HepG2 (cell line): ENCODE data around the gene EIF4ENIF1. TPM values are rescaled to one million over a fixed set of nuclear protein-coding genes. Genes with fewer than 3 reads are reported as not detected.

ENCODE experiments used
- FOXM1 ChIP-seq: sonication (generic); formaldehyde crosslinking; IDR thresholded peaks from 2 replicates; pipeline ENCODE4 v1.5.0; 2020; ENCODE audit warnings: missing genetic modification reagents
- NFATC3 ChIP-seq: sonication (generic); formaldehyde crosslinking; IDR thresholded peaks from 2 replicates; pipeline ENCODE4 v1.5.1; 2020; ENCODE audit warnings: mild to moderate bottlenecking, missing genetic modification reagents
- PAF1 ChIP-seq: IDR thresholded peaks from 2 replicates; pipeline ENCODE4 v1.6.1; 2016; ENCODE audit warnings: missing genetic modification reagents, missing compliant biosample characterization
- RXRA ChIP-seq: sonication (generic); formaldehyde crosslinking; IDR thresholded peaks from 2 replicates; pipeline ENCODE4 v1.5.1; 2020; ENCODE audit warnings: missing genetic modification reagents
- TCF7 ChIP-seq: sonication (generic); IDR thresholded peaks from 2 replicates; pipeline ENCODE4 v1.6.1; 2016; ENCODE audit warnings: antibody characterized with exemption, low read depth
- TSC22D2 ChIP-seq: sonication (generic); formaldehyde crosslinking; IDR thresholded peaks from 2 replicates; pipeline ENCODE4 v1.5.1; 2020; ENCODE audit warnings: missing genetic modification reagents, mild to moderate bottlenecking, borderline replicate concordance
- ZNF20 ChIP-seq: sonication (generic); formaldehyde crosslinking; IDR thresholded peaks from 2 replicates; pipeline ENCODE4 v1.4.0; 2020; ENCODE audit warnings: mild to moderate bottlenecking, moderate library complexity, missing genetic modification reagents
- ZNF230 ChIP-seq: sonication (generic); formaldehyde crosslinking; IDR thresholded peaks from 2 replicates; pipeline ENCODE4 v1.4.0; 2020; ENCODE audit warnings: mild to moderate bottlenecking, missing genetic modification reagents
- ZNF251 ChIP-seq: sonication (generic); formaldehyde crosslinking; IDR thresholded peaks from 2 replicates; pipeline ENCODE4 v1.9.0; 2021; ENCODE audit warnings: mild to moderate bottlenecking, missing genetic modification reagents
- ZNF33A ChIP-seq: sonication (generic); formaldehyde crosslinking; IDR thresholded peaks from 2 replicates; pipeline ENCODE4 v1.5.1; 2020; ENCODE audit warnings: missing genetic modification reagents, mild to moderate bottlenecking, moderate library complexity, borderline replicate concordance
- ZNF569 ChIP-seq: sonication (generic); formaldehyde crosslinking; IDR thresholded peaks from 2 replicates; pipeline ENCODE4 v1.5.0; 2020; ENCODE audit warnings: mild to moderate bottlenecking, missing genetic modification reagents, moderate library complexity, borderline replicate concordance
- ZNF572 ChIP-seq: sonication (generic); formaldehyde crosslinking; IDR thresholded peaks from 2 replicates; pipeline ENCODE4 v1.5.1; 2020; ENCODE audit warnings: mild to moderate bottlenecking, missing genetic modification reagents
- polyA plus RNA-seq, 8 experiments: library from polyadenylated mRNA; depleted of rRNA in 3 of 8; stranded (reverse) in 7 of 8; unstranded in 1 of 8; fragments of >200 nt; fragmentation: Illumina TruSeq in 4 of 8; extraction: Trizol in 4 of 8; gene quantifications; 2 replicates each; pipeline versions ENCODE4 v1.2.1 to v1.2.3, GENCODE V29; 2011 to 2016; ENCODE audit warnings: low read depth in 4 of 8, missing spikeins in 1 of 8, mixed read lengths in 1 of 8; ENCODE audit not compliant: insufficient read depth in 1 of 8
- total RNA-seq, 5 experiments: library from RNA; depleted of rRNA; stranded (reverse); fragments of >200 nt; fragmentation: Illumina TruSeq; extraction: Trizol; gene quantifications; 2 replicates each; pipeline ENCODE4 v1.2.3, GENCODE V29; 2016; ENCODE audit warnings: low read depth in 1 of 5
- TF ChIP-seq, protein P1 (sequence below): sonication (generic); formaldehyde crosslinking; IDR thresholded peaks from 2 replicates; pipeline ENCODE4 v1.5.0; 2020; ENCODE audit warnings: mild to moderate bottlenecking, missing genetic modification reagents
- TF ChIP-seq, protein P2 (sequence below): sonication (generic); formaldehyde crosslinking; IDR thresholded peaks from 2 replicates; pipeline ENCODE4 v1.4.0; 2020; ENCODE audit warnings: missing genetic modification reagents, low read depth, mild to moderate bottlenecking, borderline replicate concordance
- TF ChIP-seq, protein P3 (sequence below): sonication (generic); formaldehyde crosslinking; conservative IDR thresholded peaks from 2 replicates; pipeline ENCODE4 v1.8.1; 2023; ENCODE audit warnings: missing genetic modification reagents
- TF ChIP-seq, protein P4 (sequence below): IDR thresholded peaks from 2 replicates; pipeline ENCODE4 v1.6.1; 2016; ENCODE audit warnings: control low read depth
- TF ChIP-seq, protein P5 (sequence below): sonication (generic); formaldehyde crosslinking; IDR thresholded peaks from 2 replicates; pipeline ENCODE4 v1.4.0; 2020; ENCODE audit warnings: missing genetic modification reagents
- TF ChIP-seq, protein P6 (sequence below): IDR thresholded peaks from 2 replicates; pipeline ENCODE4 v1.6.1; 2018; ENCODE audit warnings: missing genetic modification reagents, mild to moderate bottlenecking, missing compliant biosample characterization

The EIF4ENIF1 gene
- total and polyA plus RNA-seq, 2 of the 13 experiments (the other 11 are each of a cell fraction or from before 2014, with no cell fraction given): 11.9 to 12.3 TPM

DNA sequence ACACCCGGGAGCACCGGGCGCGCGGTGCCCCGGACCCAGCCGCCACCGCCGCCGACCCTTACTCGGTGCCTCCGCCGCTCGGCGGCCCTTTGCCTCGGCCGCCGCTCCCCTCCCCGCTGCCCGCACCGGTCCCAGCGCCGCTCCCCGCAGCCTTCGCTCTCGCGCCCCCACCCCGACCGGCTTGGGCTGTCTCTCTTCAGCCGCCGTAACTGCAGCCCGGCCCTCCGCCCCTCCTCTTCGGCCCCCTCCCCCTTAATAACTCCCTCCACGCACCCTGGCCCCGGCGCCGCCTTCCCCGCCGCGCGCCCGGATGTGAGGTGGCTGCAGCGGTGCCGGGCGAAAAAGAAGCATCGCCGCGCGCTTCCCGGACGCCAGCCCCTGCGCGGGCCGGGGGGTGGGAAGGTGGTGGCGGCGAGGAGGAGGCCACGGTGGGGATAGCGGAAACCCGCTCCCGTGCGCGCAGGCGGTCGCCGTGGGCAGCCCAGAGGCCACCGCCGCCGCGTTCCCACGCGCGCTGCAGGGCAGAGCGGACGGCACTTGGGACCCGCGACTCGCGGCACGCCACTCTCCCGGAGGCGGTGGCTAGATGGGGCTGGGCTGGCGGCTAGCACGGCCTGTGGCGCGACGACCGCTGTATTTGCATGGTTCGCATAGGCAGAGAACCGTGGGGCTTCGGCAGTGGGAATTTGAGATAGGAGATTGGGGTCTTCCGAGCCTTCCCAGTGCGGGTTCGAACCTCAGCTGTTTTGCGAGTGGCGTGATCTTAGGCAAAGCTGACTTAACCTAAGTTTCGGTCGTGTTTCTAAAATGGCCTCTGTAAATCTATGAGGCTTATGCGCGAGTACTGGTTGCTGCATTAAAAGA, at the start of gene EIF4ENIF1 (continued):
- TF ChIP-seq, protein P1, sequence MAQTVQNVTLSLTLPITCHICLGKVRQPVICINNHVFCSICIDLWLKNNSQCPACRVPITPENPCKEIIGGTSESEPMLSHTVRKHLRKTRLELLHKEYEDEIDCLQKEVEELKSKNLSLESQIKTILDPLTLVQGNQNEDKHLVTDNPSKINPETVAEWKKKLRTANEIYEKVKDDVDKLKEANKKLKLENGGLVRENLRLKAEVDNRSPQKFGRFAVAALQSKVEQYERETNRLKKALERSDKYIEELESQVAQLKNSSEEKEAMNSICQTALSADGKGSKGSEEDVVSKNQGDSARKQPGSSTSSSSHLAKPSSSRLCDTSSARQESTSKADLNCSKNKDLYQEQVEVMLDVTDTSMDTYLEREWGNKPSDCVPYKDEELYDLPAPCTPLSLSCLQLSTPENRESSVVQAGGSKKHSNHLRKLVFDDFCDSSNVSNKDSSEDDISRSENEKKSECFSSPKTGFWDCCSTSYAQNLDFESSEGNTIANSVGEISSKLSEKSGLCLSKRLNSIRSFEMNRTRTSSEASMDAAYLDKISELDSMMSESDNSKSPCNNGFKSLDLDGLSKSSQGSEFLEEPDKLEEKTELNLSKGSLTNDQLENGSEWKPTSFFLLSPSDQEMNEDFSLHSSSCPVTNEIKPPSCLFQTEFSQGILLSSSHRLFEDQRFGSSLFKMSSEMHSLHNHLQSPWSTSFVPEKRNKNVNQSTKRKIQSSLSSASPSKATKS (CRISPR knock-in tag): no peak; the same call in 1 of the 2 replicates
- TF ChIP-seq RXRA (CRISPR knock-in tag): no peak
- no peak for TF ChIP-seq TCF7
- no peak for TF ChIP-seq ZNF33A (CRISPR knock-in tag)
- no peak for TF ChIP-seq NFATC3 (CRISPR knock-in tag)
- TF ChIP-seq ZNF20 (CRISPR knock-in tag): no peak
- no peak for TF ChIP-seq ZNF569 (CRISPR knock-in tag)
- TF ChIP-seq, protein P2, sequence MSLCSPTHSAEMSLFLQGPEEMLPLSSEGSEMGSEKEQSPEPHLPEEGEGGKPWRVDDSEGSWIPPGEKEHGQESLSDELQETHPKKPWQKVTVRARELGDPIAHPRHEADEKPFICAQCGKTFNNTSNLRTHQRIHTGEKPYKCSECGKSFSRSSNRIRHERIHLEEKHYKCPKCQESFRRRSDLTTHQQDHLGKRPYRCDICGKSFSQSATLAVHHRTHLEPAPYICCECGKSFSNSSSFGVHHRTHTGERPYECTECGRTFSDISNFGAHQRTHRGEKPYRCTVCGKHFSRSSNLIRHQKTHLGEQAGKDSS (CRISPR knock-in tag): peak; percentile 60; the same call in 1 of the 2 replicates
- TF ChIP-seq FOXM1: no peak
- no peak for TF ChIP-seq ZNF251 (CRISPR knock-in tag)
- 0 out of 2 replicates have a peak, but pooled peaks have one; percentile 60 for TF ChIP-seq TSC22D2 (CRISPR knock-in tag)
- TF ChIP-seq, protein P3, sequence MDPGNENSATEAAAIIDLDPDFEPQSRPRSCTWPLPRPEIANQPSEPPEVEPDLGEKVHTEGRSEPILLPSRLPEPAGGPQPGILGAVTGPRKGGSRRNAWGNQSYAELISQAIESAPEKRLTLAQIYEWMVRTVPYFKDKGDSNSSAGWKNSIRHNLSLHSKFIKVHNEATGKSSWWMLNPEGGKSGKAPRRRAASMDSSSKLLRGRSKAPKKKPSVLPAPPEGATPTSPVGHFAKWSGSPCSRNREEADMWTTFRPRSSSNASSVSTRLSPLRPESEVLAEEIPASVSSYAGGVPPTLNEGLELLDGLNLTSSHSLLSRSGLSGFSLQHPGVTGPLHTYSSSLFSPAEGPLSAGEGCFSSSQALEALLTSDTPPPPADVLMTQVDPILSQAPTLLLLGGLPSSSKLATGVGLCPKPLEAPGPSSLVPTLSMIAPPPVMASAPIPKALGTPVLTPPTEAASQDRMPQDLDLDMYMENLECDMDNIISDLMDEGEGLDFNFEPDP: 0 out of 2 replicates have a peak, but pooled peaks have one; percentile 5
- TF ChIP-seq PAF1: no peak
- TF ChIP-seq, protein P4, sequence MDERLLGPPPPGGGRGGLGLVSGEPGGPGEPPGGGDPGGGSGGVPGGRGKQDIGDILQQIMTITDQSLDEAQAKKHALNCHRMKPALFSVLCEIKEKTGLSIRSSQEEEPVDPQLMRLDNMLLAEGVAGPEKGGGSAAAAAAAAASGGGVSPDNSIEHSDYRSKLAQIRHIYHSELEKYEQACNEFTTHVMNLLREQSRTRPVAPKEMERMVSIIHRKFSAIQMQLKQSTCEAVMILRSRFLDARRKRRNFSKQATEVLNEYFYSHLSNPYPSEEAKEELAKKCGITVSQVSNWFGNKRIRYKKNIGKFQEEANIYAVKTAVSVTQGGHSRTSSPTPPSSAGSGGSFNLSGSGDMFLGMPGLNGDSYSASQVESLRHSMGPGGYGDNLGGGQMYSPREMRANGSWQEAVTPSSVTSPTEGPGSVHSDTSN: no peak
- TF ChIP-seq ZNF572 (CRISPR knock-in tag): no peak
- TF ChIP-seq ZNF230 (CRISPR knock-in tag): peak; percentile 49; the same call in 1 of the 2 replicates
- TF ChIP-seq, protein P5, sequence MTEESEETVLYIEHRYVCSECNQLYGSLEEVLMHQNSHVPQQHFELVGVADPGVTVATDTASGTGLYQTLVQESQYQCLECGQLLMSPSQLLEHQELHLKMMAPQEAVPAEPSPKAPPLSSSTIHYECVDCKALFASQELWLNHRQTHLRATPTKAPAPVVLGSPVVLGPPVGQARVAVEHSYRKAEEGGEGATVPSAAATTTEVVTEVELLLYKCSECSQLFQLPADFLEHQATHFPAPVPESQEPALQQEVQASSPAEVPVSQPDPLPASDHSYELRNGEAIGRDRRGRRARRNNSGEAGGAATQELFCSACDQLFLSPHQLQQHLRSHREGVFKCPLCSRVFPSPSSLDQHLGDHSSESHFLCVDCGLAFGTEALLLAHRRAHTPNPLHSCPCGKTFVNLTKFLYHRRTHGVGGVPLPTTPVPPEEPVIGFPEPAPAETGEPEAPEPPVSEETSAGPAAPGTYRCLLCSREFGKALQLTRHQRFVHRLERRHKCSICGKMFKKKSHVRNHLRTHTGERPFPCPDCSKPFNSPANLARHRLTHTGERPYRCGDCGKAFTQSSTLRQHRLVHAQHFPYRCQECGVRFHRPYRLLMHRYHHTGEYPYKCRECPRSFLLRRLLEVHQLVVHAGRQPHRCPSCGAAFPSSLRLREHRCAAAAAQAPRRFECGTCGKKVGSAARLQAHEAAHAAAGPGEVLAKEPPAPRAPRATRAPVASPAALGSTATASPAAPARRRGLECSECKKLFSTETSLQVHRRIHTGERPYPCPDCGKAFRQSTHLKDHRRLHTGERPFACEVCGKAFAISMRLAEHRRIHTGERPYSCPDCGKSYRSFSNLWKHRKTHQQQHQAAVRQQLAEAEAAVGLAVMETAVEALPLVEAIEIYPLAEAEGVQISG (CRISPR knock-in tag): peak; percentile 81
- TF ChIP-seq, protein P6, sequence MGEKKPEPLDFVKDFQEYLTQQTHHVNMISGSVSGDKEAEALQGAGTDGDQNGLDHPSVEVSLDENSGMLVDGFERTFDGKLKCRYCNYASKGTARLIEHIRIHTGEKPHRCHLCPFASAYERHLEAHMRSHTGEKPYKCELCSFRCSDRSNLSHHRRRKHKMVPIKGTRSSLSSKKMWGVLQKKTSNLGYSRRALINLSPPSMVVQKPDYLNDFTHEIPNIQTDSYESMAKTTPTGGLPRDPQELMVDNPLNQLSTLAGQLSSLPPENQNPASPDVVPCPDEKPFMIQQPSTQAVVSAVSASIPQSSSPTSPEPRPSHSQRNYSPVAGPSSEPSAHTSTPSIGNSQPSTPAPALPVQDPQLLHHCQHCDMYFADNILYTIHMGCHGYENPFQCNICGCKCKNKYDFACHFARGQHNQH (CRISPR knock-in tag): no peak
